A673 (cell line): ENCODE data around the gene EFHC1. TPM values are rescaled to one million over a fixed set of nuclear protein-coding genes. Genes with fewer than 3 reads are reported as not detected.

Source experiments
- BruUV-seq: library from RNA; stranded (reverse); fragments of 400-500 nt; replicated peaks from 2 replicates; lab custom pipeline; 2021; lab: Mats Ljungman, UMichigan
- CTCF ChIA-PET: fragments of 300-600 bp; sonication (Branson Sonifier 250); formaldehyde crosslinking; loops from one replicate; lab custom pipeline; 2022; ENCODE audit warnings: antibody characterized with exemption; lab: Charles Lee
- POLR2A ChIA-PET: fragments of 300-600 bp; sonication (Branson Sonifier 250); formaldehyde crosslinking; loops from one replicate; lab custom pipeline; 2022; ENCODE audit warnings: antibody characterized with exemption; ENCODE audit not compliant: low non-redundant PET; lab: Charles Lee
- DNase-seq: peaks from one replicate; pipeline ENCODE4 v3.0.0-alpha.2; 2015; ENCODE audit warnings: low spot score
- H3K27ac ChIP-seq: fragments of 200-600 bp; sonication (generic); 2 replicates; pipeline ENCODE4 v1.5.1; 2016; ENCODE audit warnings: mixed run types, low read depth, mild to moderate bottlenecking, mixed read lengths, antibody characterized with exemption, low read length; ENCODE audit not compliant: poor library complexity, severe bottlenecking
- H3K27me3 ChIP-seq: fragments of 200-600 bp; sonication (generic); replicated peaks from 2 replicates; pipeline ENCODE4 v1.6.1; 2017; ENCODE audit warnings: mixed run types, low read depth, mild to moderate bottlenecking, mixed read lengths, antibody characterized with exemption, low read length; ENCODE audit not compliant: insufficient read depth, poor library complexity
- H3K36me3 ChIP-seq: fragments of 200-600 bp; sonication (generic); 2 replicates; pipeline ENCODE4 v1.6.1; 2016; ENCODE audit warnings: mixed run types, mild to moderate bottlenecking, mixed read lengths, antibody characterized with exemption, low read length; ENCODE audit not compliant: insufficient read depth, poor library complexity, severe bottlenecking
- H3K4me1 ChIP-seq: fragments of 200-600 bp; sonication (generic); 2 replicates; pipeline ENCODE4 v1.6.1; 2017; ENCODE audit warnings: mixed run types, mild to moderate bottlenecking, mixed read lengths, antibody characterized with exemption, low read length; ENCODE audit not compliant: insufficient read depth, poor library complexity, severe bottlenecking
- H3K4me3 ChIP-seq: fragments of 200-600 bp; sonication (generic); 2 replicates; pipeline ENCODE4 v1.5.1; 2016; ENCODE audit warnings: low read depth, mixed run types, mild to moderate bottlenecking, mixed read lengths, low read length; ENCODE audit not compliant: poor library complexity, severe bottlenecking
- H3K9me3 ChIP-seq: fragments of 200-600 bp; sonication (generic); 2 replicates; pipeline ENCODE4 v1.6.1; 2016; ENCODE audit warnings: mixed run types, low read depth, mild to moderate bottlenecking, mixed read lengths, antibody characterized with exemption, low read length; ENCODE audit not compliant: poor library complexity, severe bottlenecking
- EZH2 ChIP-seq: fragments of 200-600 bp; sonication (generic); IDR thresholded peaks from 2 replicates; pipeline ENCODE4 v1.6.1; 2017; ENCODE audit warnings: borderline replicate concordance, low read depth, mild to moderate bottlenecking, mixed read lengths, antibody characterized with exemption, low read length; ENCODE audit not compliant: poor library complexity, severe bottlenecking
- intact Hi-C: fragments of 100-400 bp; cut with micrococcal nuclease; formaldehyde crosslinking; loops from one replicate; pipeline ENCODE4 v1.10.0; 2022; ENCODE audit not compliant: unreplicated experiment
- total RNA-seq: library from RNA; stranded (reverse); gene quantifications from 2 replicates; pipeline ENCODE4 v1.2.3, GENCODE V29; 2021
- TF ChIP-seq, protein P1 (sequence below): fragments of 300-800, 200-600 bp; sonication (generic); conservative IDR thresholded peaks from 2 replicates; pipeline ENCODE4 v1.5.1; 2017; ENCODE audit warnings: low read depth, mild to moderate bottlenecking, antibody characterized with exemption, low read length, moderate library complexity, mixed read lengths

The EFHC1 gene
- total RNA-seq, 1 experiment from 2014 or later, result 16.9 TPM

DNA sequence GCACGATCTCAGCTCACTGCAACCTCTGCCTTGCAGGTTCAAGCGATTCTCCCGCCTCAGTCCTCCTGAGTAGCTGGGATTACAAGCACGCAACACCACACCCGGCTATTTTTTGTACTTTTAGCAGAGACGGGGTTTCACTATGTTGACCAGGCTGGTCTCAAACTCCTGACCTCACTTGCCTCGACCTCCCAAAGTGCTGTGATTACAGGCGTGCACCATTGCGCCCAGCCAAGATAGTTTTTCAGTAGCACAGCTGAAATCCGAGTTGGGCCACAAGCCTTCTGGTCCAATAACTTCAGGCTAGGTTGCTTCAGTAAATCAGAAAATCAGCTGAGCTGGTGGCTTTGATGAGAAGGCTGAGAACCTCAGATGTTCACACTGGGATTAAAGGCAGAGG is 91.0 kb downstream of the EFHC1 start:
- H3K9me3 ChIP-seq, result no peaks in the 10 kb centered on the region
- no peak overlapping the region for H3K4me3 ChIP-seq
- no peak for TF ChIP-seq EZH2
- TF ChIP-seq, protein P1, sequence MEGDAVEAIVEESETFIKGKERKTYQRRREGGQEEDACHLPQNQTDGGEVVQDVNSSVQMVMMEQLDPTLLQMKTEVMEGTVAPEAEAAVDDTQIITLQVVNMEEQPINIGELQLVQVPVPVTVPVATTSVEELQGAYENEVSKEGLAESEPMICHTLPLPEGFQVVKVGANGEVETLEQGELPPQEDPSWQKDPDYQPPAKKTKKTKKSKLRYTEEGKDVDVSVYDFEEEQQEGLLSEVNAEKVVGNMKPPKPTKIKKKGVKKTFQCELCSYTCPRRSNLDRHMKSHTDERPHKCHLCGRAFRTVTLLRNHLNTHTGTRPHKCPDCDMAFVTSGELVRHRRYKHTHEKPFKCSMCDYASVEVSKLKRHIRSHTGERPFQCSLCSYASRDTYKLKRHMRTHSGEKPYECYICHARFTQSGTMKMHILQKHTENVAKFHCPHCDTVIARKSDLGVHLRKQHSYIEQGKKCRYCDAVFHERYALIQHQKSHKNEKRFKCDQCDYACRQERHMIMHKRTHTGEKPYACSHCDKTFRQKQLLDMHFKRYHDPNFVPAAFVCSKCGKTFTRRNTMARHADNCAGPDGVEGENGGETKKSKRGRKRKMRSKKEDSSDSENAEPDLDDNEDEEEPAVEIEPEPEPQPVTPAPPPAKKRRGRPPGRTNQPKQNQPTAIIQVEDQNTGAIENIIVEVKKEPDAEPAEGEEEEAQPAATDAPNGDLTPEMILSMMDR, result no peak
- H3K27ac ChIP-seq, result no peak overlapping the region
- intact Hi-C loops, result no loop called here
- no peaks in the 10 kb centered on the region for H3K27me3 ChIP-seq
- peaks cover 9% of the 10 kb centered on the region for H3K4me1 ChIP-seq
- ChIA-PET POLR2A (no interaction called here), CTCF (no interaction called here)
- DNase-seq, result no peak
- BruUV-seq, result no TSS peak
- no peaks in the 10 kb centered on the region for H3K36me3 ChIP-seq

DNA sequence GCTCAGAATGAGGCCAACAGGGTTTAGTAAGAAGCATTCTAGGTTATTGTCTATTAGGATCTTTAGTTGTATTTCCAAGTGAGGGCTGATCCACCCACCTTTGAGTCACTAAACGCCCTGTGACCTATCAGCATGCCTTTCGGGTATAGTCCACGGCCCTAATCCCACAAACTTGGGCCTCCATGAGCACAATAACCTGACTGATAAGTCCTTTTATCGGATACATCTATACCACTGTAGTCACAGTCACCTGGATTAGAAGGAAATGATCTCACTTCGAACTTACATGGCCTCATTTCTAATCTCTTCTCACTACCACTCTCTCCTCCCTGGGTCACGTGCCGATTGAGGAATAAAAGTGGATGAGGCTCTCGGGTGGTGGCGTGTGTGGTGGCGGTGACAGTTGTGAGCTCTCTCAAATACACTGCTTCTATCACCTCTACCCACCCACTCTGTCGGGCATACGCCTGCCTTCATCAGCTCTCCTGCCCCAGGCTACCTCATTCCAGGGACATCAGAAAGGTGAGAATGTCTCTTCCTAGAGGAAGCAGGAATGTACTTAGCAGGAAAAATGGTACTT is 91.5 kb downstream of the EFHC1 start:
- no peak for TF ChIP-seq EZH2
- TF ChIP-seq, protein P1, result no peak
- Histone ChIP-seq H3K9me3 (no peaks in the 10 kb centered on the region), H3K27ac (no peak overlapping the region), H3K36me3 (no peaks in the 10 kb centered on the region), H3K4me3 (no peak overlapping the region), H3K27me3 (no peaks in the 10 kb centered on the region), H3K4me1 (peaks cover 9% of the 10 kb centered on the region)
- intact Hi-C loops, result no loop called here
- CTCF ChIA-PET, result no interaction called here
- no TSS peak for BruUV-seq
- no peak for DNase-seq
- POLR2A ChIA-PET, result no interaction called here

DNA sequence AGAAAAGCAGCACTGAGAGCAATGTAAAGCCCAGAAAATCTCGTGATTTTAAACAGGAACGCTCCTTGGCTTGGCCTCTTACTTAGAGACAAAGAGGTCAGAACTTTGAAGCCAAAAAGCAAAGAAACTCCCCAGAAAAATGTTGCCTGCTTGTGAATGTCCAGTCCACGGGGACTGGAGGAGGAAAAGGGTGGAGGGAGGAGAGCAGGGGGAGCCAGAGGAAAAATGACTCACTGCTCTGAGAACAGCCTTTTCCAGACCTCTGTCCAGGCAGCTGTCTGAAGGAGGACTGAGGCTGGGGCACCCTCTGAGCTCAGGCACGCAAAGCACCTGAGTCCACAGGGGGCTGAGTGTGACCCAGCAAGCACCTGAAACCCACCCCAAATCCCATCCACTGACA is 92.1 kb downstream of the EFHC1 start:
- ChIA-PET CTCF (no interaction called here), POLR2A (no interaction called here)
- Histone ChIP-seq H3K27ac (no peak overlapping the region), H3K27me3 (no peaks in the 10 kb centered on the region), H3K4me1 (peaks cover 12% of the 10 kb centered on the region), H3K9me3 (no peaks in the 10 kb centered on the region), H3K4me3 (no peak overlapping the region), H3K36me3 (no peaks in the 10 kb centered on the region)
- intact Hi-C loops, result no loop called here
- TF ChIP-seq EZH2, result no peak
- TF ChIP-seq, protein P1, result no peak
- no TSS peak for BruUV-seq
- no peak for DNase-seq
